Heart right ventricle (tissue), 16 donors: ENCODE results near the gene HLTF. TPM values are rescaled to one million over a fixed set of nuclear protein-coding genes. Genes with fewer than 3 reads are reported as not detected.

Source experiments
- ATAC-seq, 8 donors: fragments of 200-7000 bp; cut with Tn5 transposase; one replicate each; pipeline ENCODE4 v1.9.1; 2020; ENCODE audit warnings: mild to moderate bottlenecking in 8 of 8, moderate library complexity in 8 of 8, moderate number of reproducible peaks in 1 of 8
- DNase-seq, 2 donors: peaks; one replicate each; pipeline ENCODE4 v3.0.0-alpha.2; 2020
- H3K27ac ChIP-seq, 10 donors: fragments of 200-600 bp; sonication (generic) in 2 of 10; one replicate each; pipeline versions ENCODE4 v1.5.0 to v1.8.0; 2020 to 2022; ENCODE audit warnings: mild to moderate bottlenecking in 3 of 10
- H3K27me3 ChIP-seq, 7 donors: fragments of 200-600 bp; one replicate each; pipeline ENCODE4 v1.8.0; 2021 to 2022; ENCODE audit warnings: mild to moderate bottlenecking in 2 of 7
- H3K36me3 ChIP-seq, 9 donors: fragments of 200-600 bp; sonication (generic) in 1 of 9; one replicate each; pipeline versions ENCODE4 v1.5.0 to v1.8.0; 2020 to 2022; ENCODE audit warnings: mild to moderate bottlenecking in 2 of 9
- H3K4me1 ChIP-seq, 9 donors: fragments of 200-600 bp; sonication (generic) in 1 of 9; one replicate each; pipeline versions ENCODE4 v1.5.0 to v1.8.0; 2020 to 2022; ENCODE audit warnings: mild to moderate bottlenecking in 4 of 9
- H3K4me3 ChIP-seq, 10 donors: fragments of 200-600 bp; sonication (generic) in 2 of 10; one replicate each; pipeline versions ENCODE4 v1.5.0 to v1.8.0; 2020 to 2022; ENCODE audit warnings: mild to moderate bottlenecking in 7 of 10, moderate library complexity in 2 of 10
- H3K9me3 ChIP-seq, 11 donors: fragments of 200-600 bp in 10 of 11; sonication (generic) in 2 of 11; one replicate each; pipeline versions ENCODE4 v1.5.0 to v1.8.0; 2013 to 2022; ENCODE audit warnings: mild to moderate bottlenecking in 2 of 11, control low read depth in 1 of 11, moderate library complexity in 1 of 11
- CTCF ChIP-seq, 9 donors: fragments of 200-600 bp; sonication (generic) in 2 of 9; IDR thresholded peaks; one replicate each; pipeline versions ENCODE4 v1.5.0 to v1.8.0; 2021 to 2022; ENCODE audit warnings: antibody characterized with exemption in 9 of 9, mild to moderate bottlenecking in 5 of 9, moderate library complexity in 1 of 9
- WGBS, 2 donors: extraction: QIAGEN DNeasy Blood & Tissue Kit; methylation state at CpG; one replicate each; pipeline ENCODE4 v1.1.7; 2013; ENCODE audit warnings: inconsistent platforms in 1 of 2; 5-methylcytosine and 5-hydroxymethylcytosine counted together
- intact Hi-C, 10 donors: fragments of 100-400 bp; cut with DNase I; formaldehyde crosslinking; loops; one replicate each; pipeline versions ENCODE4 v1.11.1 to v1.14.2; 2022
- polyA plus RNA-seq, 2 donors: library from polyadenylated mRNA; stranded (reverse); fragments of 200-250 nt; gene quantifications; one replicate each; pipeline ENCODE4 v1.2.3, GENCODE V29; 2013
- total RNA-seq, 10 donors: library from RNA; stranded (reverse); fragmentation: NEBNext Ultra II Directional in 3 of 10; extraction: Animal tissue kit (Norgen Biotek cat#: 25700) in 3 of 10; gene quantifications; one replicate each; pipeline versions ENCODE4 v1.2.1 to v1.2.4, GENCODE V29; 2021 to 2023
- donor health status: Arrhythmogenic right ventricular cardiomyopathy.
- donor health status: ischemic (EF 13 %, LVEDD 7.1; RV severe dilation, severe dysfunction).
- donor health status: healthy with polysubstance abuse.
- donor health status: DM: no; HTN: yes; CAD: no.
- donor health status: DM: no; HTN: no; CAD: no.
- donor health status: ischemic (EF 25% LVEDD 6.9; RV normal size, moderate dysfunction).
- donor health status: ischemic (EF 25% LVEDD 5.7; RV mildly dilated, moderate dysfunction).
- donor health status: healthy.
- donor health status: DM: yes; HTN: yes; CAD: no.
- donor health status: Ischemic cardiomyopathy.
- donor health status: ischemic (EF 35%, LVEDD 5.7; RV mildly dilated, moderate dysfunction).
- donor health status: nonischemic (EF 11% LVEDD 7.7; RV severe dilation, severe dysfunction).
- donor health status: DM: yes; HTN: yes; CAD: no.
- donor health status: PGD.
- donor health status: ischemic (EF 29% LVEDD 5.4; RV normal size, mild dysfunction).
- donor health status: nonischemic (EF 23%, LVEDD 6.1; RV moderate dilation, normal function).

HLTF gene
- total and polyA plus RNA-seq, 12 donors, result 4.5 to 38.6 (median 26.0) TPM

GRCh38 chr3:149016669-149017541 is 69.4 kb downstream of the HLTF start:
- intact Hi-C loops, result loop anchor here in 1 of 10 donors (5.0 to 10.0 kb wide), 2 partner anchors 40 to 62 kb away; no protein-coding TSS in a partner anchor
- Histone ChIP-seq H3K9me3 (no peaks in the 10 kb centered on the region), H3K27me3 (no peaks in the 10 kb centered on the region), H3K4me1 (peaks cover 6 to 74% (median 50%) of the 10 kb centered on the region in 9 donors), H3K36me3 (peaks cover 0 to 74% (median 10%) of the 10 kb centered on the region in 9 donors), H3K27ac (peak overlapping the region in 9 of 10 donors; percentile 23 to 65 (median 55)), H3K4me3 (no peak overlapping the region)
- ATAC-seq (peak; percentile 31 to 65 (median 50)), DNase-seq (no peak)
- no peak for TF ChIP-seq CTCF (IDR thresholded peaks at IDR 0.05)
- WGBS, 2 donors, result 40 to 58% methylated on average over 9 of the region's 9 CpGs

- Histone ChIP-seq H3K36me3 (peaks cover 0 to 74% (median 10%) of the 10 kb centered on the region in 9 donors), H3K4me1 (peaks cover 6 to 77% (median 57%) of the 10 kb centered on the region in 9 donors), H3K27ac (peak overlapping the region in 8 of 10 donors; percentile 25 to 65 (median 56)), H3K27me3 (no peaks in the 10 kb centered on the region), H3K9me3 (no peaks in the 10 kb centered on the region), H3K4me3 (no peak overlapping the region)
- 98 to 100% methylated on average over 2 of the region's 2 CpGs for WGBS, 2 donors
- DNase-seq, result no peak
- TF ChIP-seq CTCF (IDR thresholded peaks at IDR 0.05), result no peak
- ATAC-seq, result no peak
- intact Hi-C loops, result loop anchor here in 1 of 10 donors (5.0 to 10.0 kb wide), 2 partner anchors 39 to 61 kb away; no protein-coding TSS in a partner anchor
Observed at GRCh38 chr3:149016242-149016641, 70.1 kb downstream of the HLTF start.

GRCh38 chr3:149015393-149015792 is 70.9 kb downstream of the HLTF start:
- DNase-seq (no peak), ATAC-seq (no peak)
- H3K27me3 ChIP-seq, result no peaks in the 10 kb centered on the region
- 47 to 62% methylated on average over 3 of the region's 3 CpGs for WGBS, 2 donors
- H3K36me3 ChIP-seq, result peaks cover 0 to 77% (median 14%) of the 10 kb centered on the region in 9 donors
- no peaks in the 10 kb centered on the region for H3K9me3 ChIP-seq
- peaks cover 6 to 78% (median 58%) of the 10 kb centered on the region in 9 donors for H3K4me1 ChIP-seq
- no peak for TF ChIP-seq CTCF (IDR thresholded peaks at IDR 0.05)
- intact Hi-C loops, result loop anchor here in 1 of 10 donors (5.0 to 10.0 kb wide), 2 partner anchors 38 to 61 kb away; no protein-coding TSS in a partner anchor
- H3K27ac ChIP-seq, result peak overlapping the region in 2 of 10 donors; percentile 18 to 54
- no peak overlapping the region for H3K4me3 ChIP-seq

- intact Hi-C loops, result loop anchor here in 1 of 10 donors (10.0 kb wide), 1 partner anchor 59 kb away; no protein-coding TSS in a partner anchor
- H3K4me1 ChIP-seq, result peaks cover 6 to 70% (median 51%) of the 10 kb centered on the region in 9 donors
- 96 to 97% methylated on average over 6 of the region's 6 CpGs for WGBS, 2 donors
- no peaks in the 10 kb centered on the region for H3K9me3 ChIP-seq
- H3K4me3 ChIP-seq, result no peak overlapping the region
- TF ChIP-seq CTCF (IDR thresholded peaks at IDR 0.05), result no peak
- peaks cover 0 to 82% (median 26%) of the 10 kb centered on the region in 9 donors for H3K36me3 ChIP-seq
- no peaks in the 10 kb centered on the region for H3K27me3 ChIP-seq
- DNase-seq, result no peak
- no peak for ATAC-seq
- no peak overlapping the region for H3K27ac ChIP-seq
Observed at GRCh38 chr3:149013726-149014125, 72.6 kb downstream of the HLTF start.
